Kidney (tissue), 14 donors: ENCODE measurements around the gene CDK6. TPM values are rescaled to one million over a fixed set of nuclear protein-coding genes. Genes with fewer than 3 reads are reported as not detected.

Experiments
- DNase-seq, 5 donors: peaks; one replicate each; pipeline ENCODE4 v3.0.0-alpha.2; 2013 to 2020
- FAIRE-seq: peaks from 2 replicates; lab custom pipeline; 2012; peaks lifted over from hg19 to GRCh38; lab: Jason Lieb, UNC
- H3K27ac ChIP-seq, 2 donors: one replicate each; pipeline ENCODE4 v1.7.0; 2013; ENCODE audit warnings: low read depth in 2 of 2, low read length in 2 of 2, inconsistent platforms in 1 of 2
- H3K27me3 ChIP-seq: one replicate; pipeline ENCODE4 v1.7.1; 2013; ENCODE audit warnings: low read length, inconsistent platforms; ENCODE audit not compliant: control insufficient read depth, insufficient read depth
- H3K36me3 ChIP-seq, 3 donors: one replicate each; pipeline versions ENCODE4 v1.7.0 to v1.7.1; 2013; ENCODE audit warnings: low read length in 3 of 3, control low read depth in 1 of 3, inconsistent platforms in 1 of 3; ENCODE audit not compliant: insufficient read depth in 3 of 3, control insufficient read depth in 2 of 3
- H3K4me1 ChIP-seq, 3 donors: one replicate each; pipeline versions ENCODE4 v1.7.0 to v1.7.1; 2013; ENCODE audit warnings: low read length in 3 of 3, inconsistent platforms in 1 of 3, low read depth in 1 of 3; ENCODE audit not compliant: control insufficient read depth in 2 of 3, insufficient read depth in 2 of 3
- H3K4me3 ChIP-seq, 3 donors: one replicate each; pipeline versions ENCODE4 v1.7.0 to v1.8.1; 2013; ENCODE audit warnings: low read length in 3 of 3, control low read depth in 1 of 3, inconsistent platforms in 1 of 3
- H3K9ac ChIP-seq, 3 donors: one replicate each; pipeline versions ENCODE4 v1.7.0 to v1.7.1; 2013; ENCODE audit warnings: low read length in 3 of 3, control low read depth in 1 of 3, inconsistent platforms in 1 of 3
- H3K9me3 ChIP-seq, 3 donors: one replicate each; pipeline versions ENCODE4 v1.7.0 to v1.7.1; 2013; ENCODE audit warnings: low read length in 3 of 3, control low read depth in 1 of 3, inconsistent platforms in 1 of 3; ENCODE audit not compliant: control insufficient read depth in 2 of 3, insufficient read depth in 1 of 3
- CTCF ChIP-seq: IDR thresholded peaks from 3 replicates; pipeline ENCODE4 v1.5.1; 2012; ENCODE audit warnings: mild to moderate bottlenecking, moderate library complexity, borderline replicate concordance; ENCODE audit not compliant: insufficient read depth; ENCODE audit errors: extremely low read depth
- intact Hi-C: fragments of 100-400 bp; cut with DNase I; formaldehyde crosslinking; loops from one replicate; pipeline ENCODE4 v1.11.1; 2022
- polyA plus RNA-seq: library from polyadenylated mRNA; stranded (reverse); fragments of 350-450 nt; fragmentation: Illumina TruSeq; extraction: RNeasy Lipid Tissue Mini Kit (QIAGEN cat#74804); gene quantifications from one replicate; pipeline ENCODE4 v1.2.3, GENCODE V29; 2014; ENCODE audit warnings: low read depth, low replicate concordance; ENCODE audit not compliant: insufficient read depth
- total RNA-seq: library from RNA; stranded (reverse); fragmentation: NEBNext Ultra II Directional; extraction: Animal tissue kit (Norgen Biotek cat#: 25700); gene quantifications from one replicate; pipeline ENCODE4 v1.2.1, GENCODE V29; 2021
- donor health status: control.
- donor health status: control.
- donor health status: control.
- donor health status: control.
- donor health status: control.
- donor health status: DM: yes; HTN: yes; CAD: no.
- donor health status: Normal renal cell carcinoma (clear cell type).

CDK6 gene
- total and polyA plus RNA-seq, 2 donors from 2014 or later, result 3.6 to 20.8 TPM

DNA sequence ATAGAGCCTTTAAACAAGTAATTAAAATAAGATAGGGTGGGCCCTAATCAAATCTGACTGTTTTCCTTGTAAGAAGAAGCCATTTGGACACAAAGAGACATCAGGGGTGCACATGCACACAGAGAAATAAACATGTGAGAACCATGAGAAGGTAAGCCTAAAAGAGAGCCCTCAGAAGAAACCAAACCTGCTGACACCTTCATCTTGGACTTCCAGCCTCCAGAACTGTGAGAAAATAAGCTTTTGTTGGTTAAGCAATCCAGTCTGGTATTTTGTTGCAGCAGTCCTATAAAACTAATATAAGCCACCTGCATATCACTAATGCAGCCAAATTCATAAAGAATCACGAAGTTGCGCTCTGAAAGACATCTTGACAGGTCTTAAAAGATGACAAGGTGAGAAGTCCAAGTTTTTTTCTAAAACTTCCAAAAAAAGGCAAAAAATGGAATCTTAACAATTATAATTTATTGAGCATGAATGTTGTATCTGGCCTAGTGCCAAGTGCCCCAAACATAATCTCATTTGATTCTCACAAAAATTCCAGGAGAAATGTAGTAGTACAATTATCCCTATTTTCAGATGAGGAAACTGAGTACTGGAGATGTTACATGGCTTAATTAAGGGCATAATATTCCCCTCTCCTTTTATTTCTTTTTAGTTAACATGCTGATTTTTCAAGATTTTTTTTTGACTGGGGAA lies 211.9 kb downstream of the CDK6 start:
- Histone ChIP-seq H3K9ac (no peak overlapping the region), H3K27ac (no peak overlapping the region), H3K36me3 (no peaks in the 10 kb centered on the region), H3K4me3 (no peak overlapping the region), H3K9me3 (no peaks in the 10 kb centered on the region), H3K27me3 (no peaks in the 10 kb centered on the region), H3K4me1 (peaks cover 0 to 3% (median 0%) of the 10 kb centered on the region in 3 donors)
- intact Hi-C loops, result no loop called here
- TF ChIP-seq CTCF, result no peak
- FAIRE-seq (no peak), DNase-seq (no peak)

DNA sequence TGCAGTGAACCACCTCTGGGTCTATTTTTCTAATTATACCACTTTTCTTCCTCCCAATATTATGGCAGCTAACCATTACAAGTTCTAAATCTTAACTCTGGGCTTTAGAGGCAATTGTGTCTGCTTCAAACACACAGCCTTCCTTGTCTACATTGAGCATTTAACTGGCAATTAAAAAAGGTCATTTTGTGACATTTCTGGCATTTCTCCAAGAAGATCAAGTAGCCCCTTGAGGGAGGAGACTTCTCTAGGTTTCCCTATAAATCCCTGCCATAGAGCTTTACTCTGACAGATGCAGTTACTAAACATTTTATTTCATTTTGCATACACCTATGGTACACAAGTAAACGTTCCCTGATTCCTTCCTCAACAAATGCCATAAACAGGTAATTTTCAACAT lies 212.8 kb downstream of the CDK6 start:
- intact Hi-C loops, result no loop called here
- H3K9me3 ChIP-seq, result no peaks in the 10 kb centered on the region
- FAIRE-seq, result no peak
- no peaks in the 10 kb centered on the region for H3K36me3 ChIP-seq
- peaks cover 0 to 3% (median 0%) of the 10 kb centered on the region in 3 donors for H3K4me1 ChIP-seq
- no peak overlapping the region for H3K4me3 ChIP-seq
- DNase-seq, result peak in 1 of 5 donors; percentile 34
- no peak for TF ChIP-seq CTCF
- no peak overlapping the region for H3K9ac ChIP-seq
- H3K27ac ChIP-seq, result no peak overlapping the region
- H3K27me3 ChIP-seq, result no peaks in the 10 kb centered on the region

DNA sequence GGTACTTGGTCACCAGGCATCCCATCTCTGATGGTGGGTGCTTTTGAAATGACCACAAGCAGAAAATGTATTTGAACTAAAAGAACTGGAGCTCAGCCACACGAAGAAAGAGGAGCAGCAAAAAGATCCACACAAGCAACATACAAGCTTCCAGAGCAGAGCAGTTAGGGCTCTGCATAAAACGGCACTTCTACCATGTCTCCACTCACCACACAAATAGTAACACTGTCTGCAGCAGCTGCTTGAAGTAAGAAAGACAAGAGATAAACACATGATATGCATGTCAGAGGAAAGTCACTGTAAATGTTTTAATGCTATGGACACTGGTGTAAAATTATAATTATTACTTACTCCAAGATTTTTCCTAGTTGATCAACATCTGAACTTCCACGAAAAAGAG lies 213.7 kb downstream of the CDK6 start:
- no peak overlapping the region for H3K9ac ChIP-seq
- no peak for TF ChIP-seq CTCF
- no peaks in the 10 kb centered on the region for H3K27me3 ChIP-seq
- H3K4me1 ChIP-seq, result peaks cover 0 to 3% (median 0%) of the 10 kb centered on the region in 3 donors
- FAIRE-seq, result no peak
- H3K27ac ChIP-seq, result no peak overlapping the region
- DNase-seq, result no peak
- intact Hi-C loops, result no loop called here
- no peak overlapping the region for H3K4me3 ChIP-seq
- H3K9me3 ChIP-seq, result no peaks in the 10 kb centered on the region
- peaks cover 0 to 2% (median 0%) of the 10 kb centered on the region in 3 donors for H3K36me3 ChIP-seq
